ENCODE measurements around the gene DNAI7.

DNAI7 gene

GRCh38 chr12:25184132-25184531 is 10.8 kb downstream of the DNAI7 start:
- DNase-seq (ENCODE audit: low read depth) = no peak

GRCh38 chr12:25182765-25183164 is 12.2 kb downstream of the DNAI7 start:
- DNase-seq (ENCODE audit: low read depth) = no peak

GRCh38 chr12:25162866-25163265 is 32.1 kb downstream of the DNAI7 start:
- DNase-seq (ENCODE audit: low read depth) = no peak

- no peak for DNase-seq (ENCODE audit: low read depth)
Observed at GRCh38 chr12:25156061-25156460, 38.9 kb downstream of the DNAI7 start.

DNA sequence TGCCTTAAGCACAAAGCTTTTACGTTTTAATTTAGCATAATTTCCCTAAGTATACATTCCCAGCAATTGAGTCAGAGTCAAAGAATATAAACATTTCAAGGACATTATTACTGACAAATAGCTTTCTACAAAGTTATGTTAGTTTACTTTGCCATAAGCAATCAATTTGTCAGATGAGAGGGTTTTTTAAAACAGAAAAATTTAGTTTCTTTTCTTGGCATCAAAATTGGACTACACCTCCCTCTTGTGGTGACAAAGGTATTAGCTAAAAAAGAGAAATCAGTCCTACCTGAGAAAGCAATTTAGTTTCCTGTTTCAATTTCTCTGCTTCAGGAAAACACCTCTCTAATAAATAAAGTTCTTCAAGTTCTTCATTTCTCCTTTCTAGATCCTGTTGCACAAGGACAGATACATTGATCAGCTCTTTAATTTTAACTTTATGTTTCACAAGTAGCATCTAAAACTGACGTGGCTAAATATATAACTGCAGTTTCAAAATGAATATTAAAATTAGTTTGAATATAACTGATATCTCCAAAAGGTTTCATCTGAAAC is 39.9 kb downstream of the DNAI7 start:
- no peak for DNase-seq (ENCODE audit: low read depth)

- DNase-seq (ENCODE audit: low read depth) = no peak
Observed at GRCh38 chr12:25152055-25152454, 42.9 kb downstream of the DNAI7 start.

DNA sequence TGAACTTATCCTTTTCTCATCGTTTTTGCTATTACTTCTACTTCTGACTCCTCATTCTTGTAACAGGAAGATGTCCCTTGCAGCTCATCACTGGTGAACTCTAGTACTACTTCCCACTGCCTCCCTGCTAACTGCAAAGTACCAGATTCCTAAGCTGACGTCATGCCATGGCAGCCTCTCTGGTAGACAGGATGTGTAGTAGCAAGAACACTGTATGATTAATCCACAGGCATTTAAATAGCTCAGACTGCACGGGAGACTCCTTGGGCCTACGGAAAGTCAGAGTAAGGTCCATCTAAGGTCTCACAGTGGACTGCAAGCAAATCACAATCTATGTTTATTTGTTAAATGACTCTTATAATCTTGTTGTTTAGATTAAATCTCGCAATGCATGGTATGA is 43.5 kb downstream of the DNAI7 start:
- no peak for DNase-seq (ENCODE audit: low read depth)

DNA sequence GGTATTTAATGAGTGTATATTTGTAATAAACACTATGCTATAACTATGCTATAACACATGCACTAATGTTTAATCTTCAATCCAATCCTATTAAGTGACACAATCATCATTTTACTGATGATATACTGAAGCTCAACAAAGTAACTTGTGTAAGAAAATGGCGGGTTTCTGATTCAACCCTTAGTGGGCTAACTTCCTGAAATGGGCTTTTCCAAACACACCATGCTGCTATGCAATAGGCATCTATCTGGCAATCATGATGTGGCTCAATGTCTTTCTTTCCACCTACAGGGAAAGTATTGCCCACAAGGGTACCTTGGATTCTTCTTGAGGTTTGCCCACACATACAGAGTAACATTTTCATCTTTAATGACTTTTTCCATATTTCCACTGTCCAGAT is 48.3 kb downstream of the DNAI7 start:
- no peak for DNase-seq (ENCODE audit: low read depth)

- DNase-seq (ENCODE audit: low read depth) = no peak
Observed at GRCh38 chr12:25135531-25136154, 59.3 kb downstream of the DNAI7 start.

GRCh38 chr12:25131270-25131669 is 63.7 kb downstream of the DNAI7 start:
- no peak for DNase-seq (ENCODE audit: low read depth)

GRCh38 chr12:25130741-25131188 is 64.2 kb downstream of the DNAI7 start:
- DNase-seq (ENCODE audit: low read depth) = no peak

GRCh38 chr12:25126746-25127145 is 68.2 kb downstream of the DNAI7 start:
- DNase-seq (ENCODE audit: low read depth) = no peak

GRCh38 chr12:25126101-25126500 is 68.9 kb downstream of the DNAI7 start:
- DNase-seq (ENCODE audit: low read depth) = no peak

DNA sequence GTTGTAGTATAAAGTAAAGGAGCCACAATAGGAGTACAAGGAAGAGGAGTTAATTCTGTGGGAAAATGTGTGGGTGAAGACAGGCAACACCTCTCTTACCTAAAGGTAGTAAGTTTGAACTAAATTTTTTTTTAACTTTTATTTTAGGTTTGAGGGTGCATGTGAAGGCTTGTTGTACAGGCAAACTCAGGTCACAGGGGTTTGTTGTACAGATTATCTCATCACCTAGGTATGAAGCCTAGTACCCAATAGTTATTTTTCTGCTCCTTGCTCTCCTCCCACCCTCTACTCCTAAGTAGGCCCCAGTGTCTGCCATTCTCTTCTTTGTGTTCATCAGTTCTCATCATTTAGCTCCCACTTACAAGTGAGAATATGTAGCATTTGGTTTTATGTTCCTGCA is 70.5 kb downstream of the DNAI7 start:
- no peak for DNase-seq (ENCODE audit: low read depth)

DNA sequence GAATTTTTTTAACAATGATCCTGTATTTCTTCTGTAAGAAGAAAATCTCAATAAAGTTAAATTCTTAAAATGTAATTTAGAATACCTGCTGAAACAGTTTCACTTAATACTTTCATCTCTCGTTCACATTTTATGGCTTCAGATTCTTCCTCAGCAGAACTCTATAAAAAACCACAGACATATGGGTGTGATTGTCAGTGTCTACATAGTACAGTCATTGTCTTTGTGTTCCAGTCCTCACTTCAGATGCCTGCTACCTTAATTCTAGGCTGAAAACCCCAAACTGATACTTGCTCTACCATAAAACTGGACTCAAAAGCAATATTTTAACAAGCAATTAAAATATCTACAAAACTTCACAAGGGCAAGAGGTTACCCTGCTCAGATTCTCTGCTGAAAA is 71.8 kb downstream of the DNAI7 start:
- no peak for DNase-seq (ENCODE audit: low read depth)

GRCh38 chr12:25121916-25122315 is 73.0 kb downstream of the DNAI7 start:
- no peak for DNase-seq (ENCODE audit: low read depth)

GRCh38 chr12:25121110-25121509 is 73.8 kb downstream of the DNAI7 start:
- DNase-seq (ENCODE audit: low read depth) = no peak

DNA sequence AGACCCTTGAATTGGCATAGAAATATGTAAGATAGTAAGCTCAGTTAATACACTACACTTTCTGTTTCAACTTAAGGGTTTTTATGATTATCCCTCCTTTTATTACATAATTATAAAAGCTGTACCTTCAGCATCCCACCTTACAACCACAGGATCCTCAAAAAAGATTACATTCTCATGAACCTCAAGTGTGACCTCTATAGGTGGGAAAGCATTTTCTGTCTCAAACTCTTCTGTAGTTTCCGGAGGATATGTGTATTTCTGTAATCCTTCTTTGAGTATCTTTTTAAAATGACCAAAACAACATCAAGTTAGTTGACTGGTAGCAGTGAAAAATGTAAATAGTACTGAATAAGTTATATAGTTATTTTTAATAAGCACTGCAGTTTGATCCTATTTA is 75.9 kb downstream of the DNAI7 start:
- no peak for DNase-seq (ENCODE audit: low read depth)

- no peak for DNase-seq (ENCODE audit: low read depth)
Observed at GRCh38 chr12:25115677-25116076, 79.3 kb downstream of the DNAI7 start.

DNA sequence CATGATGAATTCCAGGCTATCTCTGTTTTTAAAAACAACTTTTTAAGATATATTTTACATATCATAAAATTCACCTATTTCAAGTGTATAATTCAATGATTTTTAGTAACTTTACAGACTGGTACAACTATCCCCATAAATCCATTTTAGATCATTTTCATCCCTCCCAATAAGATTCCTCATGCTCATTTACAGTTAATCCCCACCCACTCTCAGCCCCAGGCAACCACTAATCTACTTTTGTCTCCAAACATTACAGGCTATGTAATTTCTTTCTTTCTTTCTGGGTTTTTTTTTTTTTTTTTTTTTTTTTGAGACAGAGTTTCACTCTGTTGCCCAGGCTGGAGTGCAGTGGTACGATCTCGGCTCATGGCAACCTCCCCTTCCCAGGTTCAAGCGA is 81.3 kb downstream of the DNAI7 start:
- no peak for DNase-seq (ENCODE audit: low read depth)

GRCh38 chr12:25110260-25110659 is 84.7 kb downstream of the DNAI7 start:
- no peak for DNase-seq (ENCODE audit: low read depth)

DNA sequence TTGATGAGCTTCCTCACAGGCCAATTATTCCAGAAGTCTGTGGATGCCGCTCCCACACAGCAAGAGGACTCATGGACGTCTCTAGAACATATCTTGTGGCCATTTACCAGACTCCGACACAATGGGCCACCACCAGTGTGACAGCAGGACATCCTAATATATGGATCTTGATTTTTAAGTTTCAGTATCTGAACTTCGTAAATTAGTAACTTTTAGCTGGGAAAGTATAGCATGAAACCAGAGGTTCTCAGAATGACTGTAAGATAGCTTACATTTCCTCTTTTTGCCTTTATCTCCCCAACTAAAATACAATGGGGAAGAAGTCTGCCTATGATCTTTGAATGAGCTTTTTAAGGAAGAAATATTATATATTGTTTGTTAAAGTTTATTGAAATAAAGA is 87.0 kb downstream of the DNAI7 start:
- no peak for DNase-seq (ENCODE audit: low read depth)

DNA sequence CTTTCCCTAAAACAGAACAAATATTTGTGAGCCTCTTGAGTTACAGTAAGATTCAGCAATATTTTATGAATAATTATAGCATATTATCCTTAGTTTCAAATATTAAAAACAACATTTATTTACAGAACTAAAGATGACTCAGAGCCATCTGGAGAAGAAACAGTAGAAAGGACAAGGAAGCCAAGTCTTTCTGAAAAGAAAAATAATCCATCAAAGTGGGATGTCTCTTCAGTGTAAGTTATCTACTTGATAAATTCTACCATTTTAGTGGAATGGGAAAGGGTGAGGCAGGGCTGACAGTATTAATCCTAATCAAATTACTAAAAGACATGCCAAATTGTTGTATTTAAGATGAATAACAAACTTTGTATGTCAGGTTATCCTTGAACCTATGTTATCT is 88.1 kb downstream of the DNAI7 start:
- DNase-seq (ENCODE audit: low read depth) = no peak

GRCh38 chr12:25102402-25102801 is 92.6 kb downstream of the DNAI7 start:
- DNase-seq (ENCODE audit: low read depth) = no peak
